Eye (tissue), 1 donor: ENCODE data around the gene TTC4.
A peak's percentile ranks its signal among the peaks of the same experiment; 100 is the strongest.

Experiments used
- DNase-seq: peaks from one replicate; pipeline ENCODE4 v3.0.0-alpha.2; 2015

Gene TTC4, protein sequence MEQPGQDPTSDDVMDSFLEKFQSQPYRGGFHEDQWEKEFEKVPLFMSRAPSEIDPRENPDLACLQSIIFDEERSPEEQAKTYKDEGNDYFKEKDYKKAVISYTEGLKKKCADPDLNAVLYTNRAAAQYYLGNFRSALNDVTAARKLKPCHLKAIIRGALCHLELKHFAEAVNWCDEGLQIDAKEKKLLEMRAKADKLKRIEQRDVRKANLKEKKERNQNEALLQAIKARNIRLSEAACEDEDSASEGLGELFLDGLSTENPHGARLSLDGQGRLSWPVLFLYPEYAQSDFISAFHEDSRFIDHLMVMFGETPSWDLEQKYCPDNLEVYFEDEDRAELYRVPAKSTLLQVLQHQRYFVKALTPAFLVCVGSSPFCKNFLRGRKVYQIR

DNA sequence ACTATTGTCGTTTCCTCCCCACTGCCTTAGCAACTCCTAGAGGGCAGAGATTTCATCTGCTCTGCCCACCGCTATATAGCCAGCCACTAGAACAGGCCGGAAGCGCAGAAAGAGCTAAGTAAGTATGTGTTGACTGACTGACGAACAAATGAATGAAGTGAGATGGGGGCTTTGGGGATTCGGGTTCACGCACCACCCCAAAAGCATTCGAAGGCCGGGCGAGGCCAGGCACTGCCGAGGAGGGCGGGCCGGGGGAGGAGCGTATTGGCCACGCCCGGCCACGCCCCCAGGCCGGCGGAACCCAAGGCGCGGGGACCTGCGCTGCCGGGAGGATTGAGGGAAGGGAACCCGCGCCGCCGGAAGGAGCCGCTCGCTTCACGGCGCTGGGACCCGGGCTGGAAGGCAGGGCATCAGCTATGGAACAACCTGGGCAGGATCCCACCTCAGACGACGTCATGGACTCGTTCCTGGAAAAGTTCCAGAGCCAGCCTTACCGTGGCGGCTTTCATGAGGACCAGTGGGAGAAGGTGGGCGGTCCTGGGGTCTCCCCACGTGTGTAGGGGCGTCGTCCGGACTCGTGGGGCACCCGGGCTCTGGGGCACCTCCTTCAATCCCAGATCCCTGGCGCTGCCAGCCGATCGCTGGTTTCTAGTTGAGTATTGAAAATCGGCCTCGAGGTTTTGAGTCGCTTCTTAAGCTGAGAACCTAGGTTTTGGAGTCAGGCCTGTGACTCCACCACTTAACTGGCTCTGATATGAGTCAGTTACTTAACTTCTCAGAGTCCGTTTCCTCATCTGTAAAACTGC, at the start of gene TTC4:
TTC4 (plus strand) TSS at position 369 of the 806 bp plus-strand sequence; CDS start at position 417, 48 bp downstream.
- DNase-seq = peak; percentile 93

DNA sequence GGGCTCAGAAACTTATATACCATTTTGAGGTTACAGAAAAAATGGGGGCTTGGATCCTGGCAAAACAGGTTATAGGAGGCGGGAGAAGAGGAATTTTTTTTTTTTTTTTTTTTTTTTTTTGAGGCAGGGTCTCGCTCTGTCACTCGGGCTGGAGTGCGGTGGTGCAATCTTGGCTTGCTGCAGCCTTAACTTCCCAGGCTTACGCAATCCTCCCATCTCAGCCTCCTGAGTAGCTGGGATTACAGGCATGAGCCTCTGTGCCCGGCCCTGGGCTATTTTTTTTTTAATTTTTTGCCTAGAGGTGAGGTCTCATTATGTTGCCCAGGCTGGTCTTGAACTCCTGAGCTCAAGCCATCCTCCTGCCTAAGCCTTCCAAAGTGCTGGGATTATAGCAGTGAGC, 49.3 kb upstream of the TTC4 start:
- DNase-seq = no peak

DNA sequence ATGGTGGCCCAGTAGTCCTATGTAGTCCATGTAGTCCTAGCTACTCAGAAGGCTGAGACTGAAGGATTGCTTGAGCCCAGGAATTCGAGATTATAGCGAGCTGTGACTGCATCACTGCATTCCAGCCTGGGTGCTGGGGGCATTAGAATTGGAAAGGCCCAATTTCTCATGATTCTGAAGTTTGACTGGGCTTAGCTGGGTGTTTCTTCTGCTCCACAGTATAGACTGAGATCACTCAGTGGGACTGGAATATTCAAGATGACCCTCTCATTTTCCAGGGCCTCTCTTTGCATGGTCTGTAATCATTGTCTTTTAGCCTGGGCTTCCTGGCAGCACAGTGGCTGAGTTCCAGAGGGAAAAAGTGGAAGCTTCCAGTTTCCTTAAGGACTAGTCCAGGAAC, 47.9 kb upstream of the TTC4 start:
- no peak for DNase-seq

DNA sequence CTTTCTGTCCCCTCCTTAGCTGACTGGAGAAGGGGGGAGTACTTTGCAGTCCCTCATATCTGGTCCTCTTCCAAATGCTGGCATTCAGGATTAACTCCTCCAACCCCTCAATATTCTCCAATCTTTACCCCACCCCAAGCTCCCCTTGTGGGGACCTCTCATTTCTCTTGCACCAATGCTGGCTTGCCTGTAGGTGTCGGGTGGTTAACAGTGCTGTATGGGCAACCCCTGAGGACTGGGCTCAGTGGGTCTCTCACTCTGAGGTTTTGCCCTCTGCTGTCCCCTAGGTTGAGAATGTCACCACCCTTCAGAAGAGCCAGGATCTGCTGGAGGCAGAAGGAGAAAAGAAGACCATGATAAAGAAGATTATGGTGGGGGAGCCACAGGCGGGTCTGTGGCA, 47.1 kb upstream of the TTC4 start:
- no peak for DNase-seq

DNA sequence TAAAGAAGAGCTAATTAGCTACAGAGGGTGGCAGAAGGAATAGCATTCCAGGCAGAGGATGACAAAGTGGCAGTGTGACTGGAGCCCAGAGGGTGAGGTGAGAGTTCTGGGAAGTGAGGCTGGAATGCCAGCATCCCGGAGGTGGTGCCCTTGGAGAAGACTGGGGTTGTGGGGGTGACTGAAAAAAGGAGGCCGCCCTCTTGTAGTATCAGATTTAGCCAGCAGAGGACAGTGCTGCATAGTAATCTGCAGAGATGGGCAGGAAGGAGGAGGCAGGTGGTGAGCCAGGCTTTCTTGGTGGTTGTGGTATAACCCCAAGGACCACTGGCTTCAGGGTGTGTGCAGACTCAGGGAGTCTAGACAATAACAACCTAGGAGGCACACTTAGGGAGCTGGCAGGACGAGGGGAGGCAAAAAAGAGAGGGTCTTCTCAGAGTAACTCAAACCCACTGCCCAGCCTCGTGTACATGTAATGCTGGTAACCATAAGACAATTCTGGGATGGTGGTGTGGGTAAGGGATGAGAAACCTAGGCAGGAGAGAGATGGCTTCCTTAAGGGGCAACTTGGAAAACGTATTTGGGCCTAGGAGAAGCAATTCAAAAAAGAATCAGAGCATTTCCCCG, 43.6 kb upstream of the TTC4 start:
- DNase-seq = peak; percentile 57

DNA sequence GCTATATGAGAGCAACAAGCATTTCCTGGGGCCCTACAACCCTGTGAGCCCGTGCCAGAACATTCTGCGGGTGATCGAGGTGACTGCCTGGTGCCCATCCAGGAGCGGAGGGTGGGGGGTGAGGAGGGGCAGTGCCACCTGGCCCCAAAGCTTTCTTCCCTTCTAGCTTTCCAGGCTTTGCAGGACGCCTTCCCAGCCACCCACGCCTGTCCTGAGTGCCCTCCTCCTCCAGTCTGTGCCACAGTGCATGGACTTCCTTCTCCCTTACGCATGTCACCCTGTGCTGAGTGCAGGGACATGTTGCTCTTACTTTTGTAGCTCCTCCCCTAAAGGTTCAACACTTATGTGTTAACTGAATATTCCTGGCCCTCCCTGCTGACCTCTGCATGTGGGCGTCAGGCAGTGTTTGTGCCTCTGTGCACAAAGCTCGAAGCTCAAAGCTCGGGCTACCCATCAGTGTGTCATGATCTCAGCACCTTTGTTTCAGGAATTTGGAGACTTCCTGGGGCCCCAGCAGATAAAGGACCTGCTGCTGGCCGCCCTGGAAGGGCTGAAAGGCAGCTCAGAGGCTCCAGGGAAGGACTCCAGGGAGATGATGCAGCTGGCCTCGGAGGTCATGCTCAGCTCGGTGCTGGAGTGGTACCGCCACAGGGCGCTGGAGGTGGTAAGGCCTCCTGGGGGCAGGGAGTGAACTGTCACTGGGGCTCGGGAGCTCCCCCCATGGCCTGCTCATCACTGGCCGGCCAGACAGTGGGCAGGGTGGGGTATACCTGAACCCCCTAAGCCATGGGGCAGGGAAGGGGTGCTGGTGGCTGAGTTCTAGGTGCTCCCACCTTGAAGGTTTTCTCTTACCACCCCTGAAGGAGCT, 36.7 kb upstream of the TTC4 start:
- DNase-seq = no peak

DNA sequence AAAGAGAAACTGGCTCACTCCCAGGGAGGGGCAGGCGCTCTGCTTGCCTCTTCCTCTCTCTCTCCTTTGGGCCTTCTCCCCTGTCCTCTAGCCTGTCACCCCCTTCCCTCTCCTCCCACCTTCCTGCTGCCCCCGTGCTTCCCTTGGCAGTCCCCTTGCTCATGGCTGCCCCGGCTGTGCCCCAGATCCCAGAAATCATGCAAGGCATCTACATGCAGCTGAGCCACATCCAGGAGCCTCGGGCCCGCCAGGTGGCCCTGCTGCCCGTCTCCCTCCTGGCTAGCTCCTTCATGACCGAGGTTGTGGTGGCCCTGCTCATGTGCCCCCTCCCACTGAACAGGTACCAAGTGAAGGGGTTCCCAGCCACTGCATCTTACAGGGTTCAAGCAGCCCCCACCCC, 36.0 kb upstream of the TTC4 start:
- no peak for DNase-seq

DNA sequence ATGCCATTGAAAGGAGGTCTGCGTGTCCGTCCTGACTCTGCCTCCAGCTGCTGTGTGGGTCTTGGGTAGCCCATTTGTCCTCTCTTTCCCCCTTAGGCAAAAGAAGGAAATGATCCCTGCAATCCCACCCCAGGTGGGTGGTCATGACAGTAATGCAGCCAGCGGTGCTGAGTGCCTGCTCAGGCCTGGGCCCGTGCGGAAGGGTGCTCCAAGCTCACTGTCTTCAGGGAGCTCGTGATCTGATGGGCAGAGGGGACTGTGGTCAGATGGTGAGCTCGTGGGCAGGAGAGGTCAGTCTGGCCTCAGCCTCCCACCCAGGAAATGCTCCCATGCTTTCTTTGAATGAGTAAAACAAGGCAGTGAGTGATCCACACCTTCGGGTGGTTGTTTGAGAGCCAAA, 35.3 kb upstream of the TTC4 start:
- no peak for DNase-seq

DNA sequence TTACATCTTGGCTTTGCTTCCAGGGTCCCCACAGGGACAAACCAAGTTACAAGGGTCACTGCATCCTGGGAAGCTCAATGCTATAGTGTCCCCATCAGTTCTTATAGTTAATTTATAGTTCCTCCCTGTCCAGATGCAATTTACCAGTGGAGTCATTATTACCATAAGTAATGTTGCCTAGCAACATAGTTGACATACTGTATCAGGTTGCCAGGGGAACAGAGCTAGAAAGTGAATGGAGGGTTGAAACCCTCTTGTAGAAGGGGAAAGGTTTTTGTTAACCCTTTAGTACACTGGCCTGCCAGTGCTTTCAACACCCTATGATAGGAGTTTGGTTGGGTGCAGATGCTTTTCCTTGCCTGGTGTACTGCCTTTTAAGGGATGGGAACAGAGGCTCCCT, 34.3 kb upstream of the TTC4 start:
- peak; percentile 78 for DNase-seq

DNA sequence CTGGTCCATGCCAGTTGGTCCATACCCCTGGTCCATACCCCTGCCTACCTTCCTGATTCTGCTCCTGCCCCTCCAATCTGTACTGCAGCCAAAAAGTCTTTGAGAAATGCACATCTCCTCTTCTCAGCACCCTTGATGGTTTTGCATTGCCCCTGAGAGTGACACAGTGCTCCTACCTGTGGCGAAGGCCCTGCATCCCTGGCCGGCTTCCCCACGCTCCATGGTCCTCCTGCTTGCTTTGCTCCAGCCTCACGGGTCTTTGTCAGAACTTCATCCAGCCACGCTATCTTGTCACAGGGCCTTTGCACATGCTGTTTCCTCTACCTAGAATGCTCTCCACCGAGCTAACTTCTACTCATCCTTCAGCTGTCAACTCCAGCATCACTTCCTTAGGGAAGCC, 32.2 kb upstream of the TTC4 start:
- DNase-seq = no peak

DNA sequence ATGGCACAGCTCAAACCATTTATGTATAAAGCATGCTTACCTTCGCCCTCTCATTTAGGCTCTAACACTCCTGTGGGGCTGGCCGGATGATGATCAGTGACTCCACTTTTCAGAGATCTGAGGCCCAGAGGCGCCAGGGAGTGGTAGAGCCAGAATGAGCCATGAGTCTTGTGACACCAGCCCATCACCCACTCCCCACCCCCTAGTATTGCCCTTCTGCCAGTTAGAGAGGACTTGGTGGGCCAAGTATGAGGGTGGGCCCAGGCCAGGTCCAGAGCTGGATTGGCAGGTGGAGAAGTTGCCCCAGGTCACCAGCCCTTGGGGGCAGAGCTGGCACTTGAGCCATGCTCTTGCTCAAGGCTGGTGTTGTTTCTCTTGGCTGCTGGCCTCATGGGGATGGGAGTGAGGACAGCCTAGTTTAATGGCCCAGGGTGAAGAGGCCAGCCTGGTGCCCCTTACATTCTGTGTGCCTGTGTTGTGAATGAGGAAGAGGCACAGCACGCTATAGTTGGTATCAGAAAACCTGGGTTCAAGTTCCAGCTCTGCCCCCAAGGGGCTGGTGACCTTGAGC, 30.2 kb upstream of the TTC4 start:
- DNase-seq = no peak

DNA sequence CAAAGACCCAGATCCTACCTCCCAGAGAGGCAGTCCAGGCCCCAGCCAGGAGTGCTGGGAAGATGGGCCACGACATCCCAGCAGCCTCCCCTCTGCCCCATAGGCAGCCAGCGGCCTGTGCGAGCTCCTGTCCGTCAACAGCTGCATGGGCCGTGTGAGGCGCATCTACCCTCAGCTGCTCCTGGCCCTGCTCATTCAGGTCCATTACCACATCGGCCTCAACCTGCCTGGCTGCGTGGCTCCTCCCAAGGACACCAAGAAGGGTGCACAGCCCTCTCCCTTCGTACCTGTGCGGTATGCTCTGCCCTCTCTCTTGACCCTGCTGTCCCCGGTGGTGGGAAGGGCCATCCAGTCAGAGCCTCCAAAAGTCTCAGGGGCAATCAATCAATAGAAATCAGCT, 29.5 kb upstream of the TTC4 start:
- no peak for DNase-seq

DNA sequence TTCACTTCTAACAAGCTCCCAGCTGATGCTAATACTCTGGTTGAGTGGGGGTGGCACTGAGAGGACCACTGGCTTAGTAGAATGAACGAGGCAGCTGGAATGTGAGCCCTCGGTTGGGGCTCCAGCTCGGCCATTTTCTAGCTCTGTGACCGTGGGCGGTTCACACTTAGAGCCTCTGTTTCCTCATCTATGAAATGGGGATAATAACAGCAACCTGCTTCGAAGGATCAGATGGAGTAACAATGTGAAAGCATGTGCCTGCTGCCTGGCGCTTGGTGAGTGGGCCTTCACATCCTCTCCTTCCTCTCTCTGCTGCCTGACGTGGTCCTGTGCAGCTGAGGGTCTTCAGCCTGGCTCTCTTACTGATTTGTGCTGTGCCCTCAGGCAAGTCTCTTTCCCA, 20.9 kb upstream of the TTC4 start:
- DNase-seq = no peak

DNA sequence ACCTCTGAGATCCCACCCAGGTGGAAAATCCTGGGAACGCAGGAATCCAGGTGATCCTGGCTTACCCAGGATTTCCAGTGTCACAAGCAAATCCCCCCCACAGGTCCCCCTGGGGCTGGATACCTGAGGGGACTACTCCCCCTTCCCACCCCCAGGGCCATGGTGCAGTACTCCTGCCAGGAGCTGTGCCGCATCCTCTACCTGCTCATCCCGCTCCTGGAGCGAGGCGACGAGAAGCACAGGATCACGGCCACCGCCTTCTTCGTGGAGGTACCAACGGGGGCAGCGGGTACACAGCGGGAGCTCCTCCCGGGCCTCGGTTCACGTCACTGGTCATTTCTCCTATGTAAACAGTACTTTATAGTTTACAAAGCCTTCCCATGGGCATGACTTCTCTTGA, 20.4 kb upstream of the TTC4 start:
- no peak for DNase-seq

DNA sequence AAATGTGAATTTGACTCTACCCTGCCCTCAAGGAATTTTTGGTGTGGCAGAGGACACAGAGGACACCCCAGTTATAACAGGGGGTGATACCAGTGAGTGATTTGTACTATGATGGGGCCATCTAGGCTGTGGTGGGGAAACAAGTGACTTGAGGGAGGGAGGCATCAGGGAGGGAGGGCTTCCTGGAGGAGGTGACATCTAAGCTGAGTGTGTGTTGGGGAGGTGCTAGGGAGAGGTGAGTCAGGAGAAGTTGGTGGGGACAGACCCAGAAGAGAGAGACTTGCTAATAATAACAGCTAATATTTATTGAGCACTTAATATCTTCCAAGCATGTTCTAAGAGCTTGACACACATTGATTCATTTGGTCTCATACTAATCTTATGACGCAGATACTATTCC, 19.9 kb upstream of the TTC4 start:
- DNase-seq = no peak

DNA sequence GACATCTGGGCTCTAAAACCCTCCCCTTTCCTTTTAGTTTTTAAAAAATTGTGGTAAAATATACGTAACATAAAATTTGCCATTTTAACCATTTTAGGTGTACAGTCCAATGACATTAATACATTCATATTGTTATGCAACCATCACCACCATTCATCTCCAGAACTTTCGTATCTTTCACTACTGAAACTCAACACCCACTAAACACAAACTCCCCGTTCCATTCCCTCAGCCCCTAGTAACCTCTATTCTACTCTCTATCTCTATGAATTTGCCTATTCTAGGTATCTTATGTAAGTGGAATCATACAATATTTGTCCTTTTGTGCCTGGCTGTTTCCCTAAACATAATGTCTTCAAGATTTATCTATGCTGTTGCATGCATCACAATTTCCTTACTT, 19.4 kb upstream of the TTC4 start:
- DNase-seq = no peak

DNA sequence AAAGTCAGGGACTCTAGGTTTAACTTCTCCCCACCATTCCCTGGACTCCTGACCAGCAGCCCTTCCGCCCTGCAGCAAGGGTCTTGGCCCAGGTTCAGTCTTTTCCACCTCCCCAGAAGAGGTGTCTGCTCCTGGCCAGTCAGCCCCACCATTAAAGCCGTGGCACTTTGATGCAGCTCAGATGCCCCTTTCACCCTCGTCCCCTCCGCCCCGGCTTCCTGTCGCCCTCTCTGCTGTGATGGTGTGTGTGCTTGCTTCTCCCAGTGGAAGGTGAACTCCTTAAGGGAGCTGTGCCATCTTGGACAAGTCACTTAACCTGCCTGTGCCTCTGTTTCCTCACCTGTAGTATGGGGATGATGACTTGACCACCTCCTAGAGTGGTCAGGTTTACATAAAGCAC, 17.8 kb upstream of the TTC4 start:
- no peak for DNase-seq

DNA sequence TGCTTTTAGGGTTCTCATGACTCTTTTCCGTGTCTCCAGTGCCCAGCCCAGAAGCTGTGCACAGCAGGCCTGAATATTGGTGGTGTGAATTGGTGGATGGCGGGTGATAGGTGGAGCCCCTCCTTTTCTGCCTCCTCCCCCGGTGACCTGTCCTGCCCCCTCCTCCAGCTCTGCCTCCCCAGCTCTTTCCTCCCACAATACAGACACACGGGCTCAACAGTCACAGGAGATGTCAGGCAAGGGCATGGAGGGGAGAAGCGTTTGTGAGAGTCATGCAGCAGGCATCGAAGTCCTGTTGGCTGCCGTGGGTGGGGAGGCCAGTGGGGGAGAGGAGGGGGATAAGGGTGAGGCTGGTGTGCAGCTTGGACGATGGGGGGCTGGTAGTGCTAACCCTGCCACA, 17.3 kb upstream of the TTC4 start:
- DNase-seq = no peak

DNA sequence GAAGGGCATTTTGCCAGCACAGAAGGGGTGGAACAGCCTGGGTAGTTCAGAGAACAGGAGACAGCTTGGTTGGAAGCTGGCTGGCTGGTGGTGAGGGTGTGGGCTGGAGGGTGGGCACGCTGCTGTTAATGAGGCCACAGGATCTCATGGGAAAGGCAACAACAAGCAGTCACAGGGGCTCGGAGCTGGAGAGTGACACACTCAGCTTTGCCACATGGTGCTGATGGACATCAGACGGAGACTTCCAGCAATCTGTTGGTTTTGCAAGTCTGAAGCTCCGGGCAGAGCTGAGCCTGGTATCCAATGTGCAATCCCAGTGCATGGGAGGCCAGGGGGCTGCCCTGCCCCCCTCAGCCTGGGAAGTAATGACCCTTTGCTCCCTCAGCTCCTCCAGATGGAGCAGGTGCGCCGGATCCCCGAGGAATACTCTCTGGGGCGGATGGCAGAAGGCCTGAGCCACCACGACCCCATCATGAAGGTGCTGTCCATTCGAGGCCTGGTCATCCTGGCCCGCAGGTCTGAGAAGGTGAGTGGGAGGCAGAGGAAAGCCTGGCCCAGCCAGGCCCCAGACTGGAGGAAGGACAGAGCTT, 15.6 kb upstream of the TTC4 start:
- peak; percentile 10 for DNase-seq

DNA sequence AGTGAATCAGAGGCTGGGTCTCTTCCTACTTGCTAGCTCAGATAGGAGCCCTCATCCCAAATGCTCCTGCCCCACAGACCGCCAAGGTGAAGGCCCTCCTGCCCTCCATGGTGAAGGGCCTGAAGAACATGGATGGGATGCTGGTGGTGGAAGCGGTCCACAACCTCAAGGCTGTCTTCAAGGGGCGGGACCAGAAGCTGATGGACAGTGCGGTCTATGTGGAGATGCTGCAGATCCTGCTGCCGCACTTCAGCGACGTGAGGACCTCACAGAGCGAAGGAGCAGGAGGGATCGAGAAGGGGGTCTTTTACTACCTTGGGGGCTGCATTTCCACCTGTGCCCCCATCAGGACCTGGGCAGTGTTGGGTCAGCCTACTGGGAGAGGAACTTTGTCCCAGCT, 14.6 kb upstream of the TTC4 start:
- no peak for DNase-seq

DNA sequence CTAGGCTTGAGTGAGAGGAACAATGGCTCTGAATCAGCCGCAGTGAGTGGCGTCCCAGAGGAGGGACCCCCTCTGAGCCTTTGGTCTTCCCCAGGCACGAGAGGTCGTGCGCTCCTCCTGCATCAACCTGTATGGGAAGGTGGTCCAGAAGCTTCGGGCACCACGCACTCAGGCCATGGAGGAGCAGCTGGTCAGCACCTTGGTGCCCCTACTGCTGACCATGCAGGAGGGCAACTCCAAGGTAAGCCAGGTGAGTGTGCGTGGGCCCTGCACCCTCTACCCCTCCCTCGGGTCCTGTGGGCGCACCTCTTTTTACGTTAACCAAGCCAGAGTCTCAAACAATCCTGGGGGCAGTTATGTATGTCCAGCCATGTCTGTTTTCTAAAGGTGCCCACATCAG, 13.7 kb upstream of the TTC4 start:
- DNase-seq = no peak

DNA sequence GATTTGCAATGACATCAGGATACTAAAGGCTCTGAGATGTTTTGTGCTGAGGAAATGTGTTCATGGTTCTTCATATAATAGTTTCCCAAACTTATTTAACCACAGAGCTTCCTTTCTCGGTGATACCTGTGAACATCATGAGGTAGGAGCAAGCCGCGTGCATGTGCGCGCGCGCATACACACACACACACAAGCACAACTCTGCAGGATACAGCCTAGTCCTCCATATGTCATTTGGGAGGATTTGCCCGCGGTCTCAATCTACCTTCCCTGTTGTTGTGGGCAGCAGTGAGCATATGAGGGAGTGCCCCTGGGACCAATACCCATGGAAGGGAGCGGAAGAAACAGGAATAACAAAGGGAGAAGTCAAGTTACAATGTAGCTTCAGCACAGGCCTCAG, 12.2 kb upstream of the TTC4 start:
- no peak for DNase-seq
